DND-41 (cell line): ENCODE data around the gene NINL.

Experiments
- ATAC-seq: fragments of 200-7000 bp; cut with Tn5 transposase; 3 replicates; pipeline ENCODE4 v1.9.1; 2021; ENCODE audit warnings: low read depth; ENCODE audit not compliant: insufficient read depth
- DNase-seq: peaks from one replicate; pipeline ENCODE4 v3.0.0-alpha.2; 2020
- H2AFZ ChIP-seq: 2 replicates; pipeline ENCODE4 v1.6.0; 2012; ENCODE audit warnings: low read depth, low read length
- H3K27ac ChIP-seq: 2 replicates; pipeline ENCODE4 v1.5.1; 2012; ENCODE audit warnings: low read length, inconsistent platforms
- H3K27me3 ChIP-seq: fragments of 200-600 bp; sonication (generic); 2 replicates; pipeline ENCODE4 v1.6.0; 2012; ENCODE audit warnings: low read length, mild to moderate bottlenecking, inconsistent platforms; ENCODE audit not compliant: insufficient read depth, poor library complexity
- H3K36me3 ChIP-seq: 2 replicates; pipeline ENCODE4 v1.5.1; 2012; ENCODE audit warnings: low read length, inconsistent platforms; ENCODE audit not compliant: insufficient read depth
- H3K4me1 ChIP-seq: 2 replicates; pipeline ENCODE4 v1.5.1; 2012; ENCODE audit warnings: mild to moderate bottlenecking, low read length; ENCODE audit not compliant: insufficient read depth
- H3K4me2 ChIP-seq: 2 replicates; pipeline ENCODE4 v1.6.0; 2012; ENCODE audit warnings: mild to moderate bottlenecking, moderate library complexity, low read length, inconsistent platforms; ENCODE audit not compliant: insufficient read depth
- H3K4me3 ChIP-seq, 2 experiments: fragments of 200-600 bp in 1 of 2; shearing (Covaris generic) in 1 of 2; 2 replicates each; pipeline ENCODE4 v1.5.1; 2012 to 2016; ENCODE audit warnings: inconsistent platforms in 2 of 2, low read length in 2 of 2, mild to moderate bottlenecking in 2 of 2, low read depth in 1 of 2, moderate library complexity in 1 of 2
- H3K79me2 ChIP-seq: 2 replicates; pipeline ENCODE4 v1.6.0; 2012; ENCODE audit warnings: low read length, inconsistent platforms; ENCODE audit not compliant: insufficient read depth
- H3K9ac ChIP-seq: 2 replicates; pipeline ENCODE4 v1.6.0; 2012; ENCODE audit warnings: low read depth, mild to moderate bottlenecking, inconsistent platforms, low read length, moderate library complexity
- H3K9me3 ChIP-seq: 2 replicates; pipeline ENCODE4 v1.5.1; 2012; ENCODE audit warnings: low read length, moderate library complexity, mild to moderate bottlenecking, inconsistent platforms; ENCODE audit not compliant: insufficient read depth, severe bottlenecking
- H4K20me1 ChIP-seq: 2 replicates; pipeline ENCODE4 v1.6.0; 2012; ENCODE audit warnings: low read length; ENCODE audit not compliant: insufficient read depth
- EZH2 ChIP-seq: IDR thresholded peaks from 3 replicates; pipeline ENCODE4 v1.6.1; 2012; ENCODE audit warnings: borderline replicate concordance, low read depth, mild to moderate bottlenecking, moderate library complexity, low read length, inconsistent platforms; ENCODE audit not compliant: severe bottlenecking
- TF ChIP-seq, protein P1 (sequence below): IDR thresholded peaks from 2 replicates; pipeline ENCODE4 v1.5.1; 2012; ENCODE audit warnings: borderline replicate concordance, low read length, moderate library complexity, mild to moderate bottlenecking; ENCODE audit not compliant: poor library complexity, severe bottlenecking; ENCODE audit errors: extremely low read depth

The NINL gene

DNA sequence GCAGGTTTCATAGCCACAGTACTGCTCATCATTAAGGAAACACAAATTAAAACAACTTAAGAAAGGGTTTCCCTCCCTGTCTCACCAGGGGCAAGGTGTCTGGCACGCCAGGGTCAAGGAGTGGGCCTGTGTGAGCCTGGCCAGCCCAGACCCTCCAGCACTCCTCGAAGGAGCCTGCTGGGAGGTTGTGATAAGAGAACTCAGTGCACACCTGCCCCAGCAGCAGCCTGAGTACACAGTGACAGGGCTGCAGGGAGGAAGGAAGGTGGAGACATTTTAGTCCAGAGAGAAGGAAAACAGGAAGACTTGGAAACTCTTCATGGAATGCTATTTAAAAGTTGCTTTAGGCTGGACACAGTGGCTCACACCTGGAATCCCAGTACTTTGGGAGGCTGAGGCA is 14.1 kb downstream of the NINL start:
- H3K79me2 ChIP-seq, result peaks cover 91% of the 10 kb centered on the region
- H3K4me2 ChIP-seq, result no peak overlapping the region
- DNase-seq (no peak), ATAC-seq (no peak)
- H3K4me3 ChIP-seq, result no peak overlapping the region
- TF ChIP-seq, protein P1, sequence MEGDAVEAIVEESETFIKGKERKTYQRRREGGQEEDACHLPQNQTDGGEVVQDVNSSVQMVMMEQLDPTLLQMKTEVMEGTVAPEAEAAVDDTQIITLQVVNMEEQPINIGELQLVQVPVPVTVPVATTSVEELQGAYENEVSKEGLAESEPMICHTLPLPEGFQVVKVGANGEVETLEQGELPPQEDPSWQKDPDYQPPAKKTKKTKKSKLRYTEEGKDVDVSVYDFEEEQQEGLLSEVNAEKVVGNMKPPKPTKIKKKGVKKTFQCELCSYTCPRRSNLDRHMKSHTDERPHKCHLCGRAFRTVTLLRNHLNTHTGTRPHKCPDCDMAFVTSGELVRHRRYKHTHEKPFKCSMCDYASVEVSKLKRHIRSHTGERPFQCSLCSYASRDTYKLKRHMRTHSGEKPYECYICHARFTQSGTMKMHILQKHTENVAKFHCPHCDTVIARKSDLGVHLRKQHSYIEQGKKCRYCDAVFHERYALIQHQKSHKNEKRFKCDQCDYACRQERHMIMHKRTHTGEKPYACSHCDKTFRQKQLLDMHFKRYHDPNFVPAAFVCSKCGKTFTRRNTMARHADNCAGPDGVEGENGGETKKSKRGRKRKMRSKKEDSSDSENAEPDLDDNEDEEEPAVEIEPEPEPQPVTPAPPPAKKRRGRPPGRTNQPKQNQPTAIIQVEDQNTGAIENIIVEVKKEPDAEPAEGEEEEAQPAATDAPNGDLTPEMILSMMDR, result no peak
- no peak for TF ChIP-seq EZH2
- peaks cover 15% of the 10 kb centered on the region; the same call in 1 of the 2 replicates for H4K20me1 ChIP-seq
- no peak overlapping the region for H3K27ac ChIP-seq
- H3K27me3 ChIP-seq, result no peaks in the 10 kb centered on the region
- H3K9me3 ChIP-seq, result no peaks in the 10 kb centered on the region
- no peak overlapping the region for H3K9ac ChIP-seq
- H2AFZ ChIP-seq, result no peak overlapping the region
- peaks cover 33% of the 10 kb centered on the region for H3K36me3 ChIP-seq
- no peaks in the 10 kb centered on the region for H3K4me1 ChIP-seq

DNA sequence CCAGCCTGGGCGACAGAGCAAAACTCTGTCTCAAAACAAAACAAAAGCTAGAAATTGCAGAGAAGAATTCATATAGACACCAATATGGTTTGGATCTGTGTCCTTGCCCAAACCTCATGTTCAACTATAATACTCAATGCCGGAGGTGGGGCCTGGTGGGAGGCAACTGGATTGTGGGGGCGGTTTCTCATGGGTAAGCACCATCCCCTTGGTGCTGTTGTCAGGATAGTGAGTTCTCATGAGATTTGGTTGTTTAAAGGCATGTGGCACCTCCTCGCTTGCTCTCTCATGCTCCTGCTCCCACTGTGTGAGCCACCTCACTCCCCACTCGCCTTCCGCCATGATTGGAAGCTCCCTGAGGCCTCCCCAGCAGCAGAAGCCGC is 15.2 kb downstream of the NINL start:
- Histone ChIP-seq H3K79me2 (peaks cover 92% of the 10 kb centered on the region), H3K9me3 (no peaks in the 10 kb centered on the region), H3K27ac (no peak overlapping the region), H2AFZ (no peak overlapping the region), H3K4me2 (no peak overlapping the region), H4K20me1 (peaks cover 15% of the 10 kb centered on the region; the same call in 1 of the 2 replicates), H3K9ac (no peak overlapping the region), H3K4me1 (no peaks in the 10 kb centered on the region), H3K36me3 (peaks cover 33% of the 10 kb centered on the region), H3K4me3 (no peak overlapping the region), H3K27me3 (no peaks in the 10 kb centered on the region)
- no peak for DNase-seq
- TF ChIP-seq EZH2, result no peak
- ATAC-seq, result no peak

DNA sequence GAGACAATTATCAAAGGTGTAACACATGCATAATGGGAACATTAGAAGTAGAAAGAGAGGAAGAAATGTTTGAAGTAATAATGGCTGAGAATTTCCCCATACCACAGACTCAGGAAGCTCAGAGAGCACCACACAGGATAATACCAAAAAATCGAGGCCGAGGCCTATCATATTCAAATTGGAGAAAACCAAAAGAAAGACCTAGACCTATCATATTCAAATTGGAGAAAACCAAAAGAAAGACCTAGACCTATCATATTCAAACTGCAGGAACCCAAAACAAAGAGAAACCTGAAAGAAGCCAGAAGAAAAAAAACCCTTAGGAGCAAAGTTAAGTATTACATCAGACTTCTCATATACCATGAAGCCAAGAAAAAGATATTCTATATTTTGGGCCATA is 18.0 kb downstream of the NINL start:
- peaks cover 9% of the 10 kb centered on the region; the same call in 1 of the 2 replicates for H4K20me1 ChIP-seq
- no peak overlapping the region for H3K9ac ChIP-seq
- TF ChIP-seq EZH2, result no peak
- TF ChIP-seq, protein P1, result no peak
- H3K9me3 ChIP-seq, result peaks cover 6% of the 10 kb centered on the region
- ATAC-seq (no peak), DNase-seq (no peak)
- H3K4me3 ChIP-seq, result no peak overlapping the region
- H3K27ac ChIP-seq, result no peak overlapping the region
- no peak overlapping the region for H2AFZ ChIP-seq
- H3K79me2 ChIP-seq, result peaks cover 91% of the 10 kb centered on the region
- H3K36me3 ChIP-seq, result peaks cover 32% of the 10 kb centered on the region
- H3K4me2 ChIP-seq, result no peak overlapping the region
- H3K27me3 ChIP-seq, result no peaks in the 10 kb centered on the region
- no peaks in the 10 kb centered on the region for H3K4me1 ChIP-seq

DNA sequence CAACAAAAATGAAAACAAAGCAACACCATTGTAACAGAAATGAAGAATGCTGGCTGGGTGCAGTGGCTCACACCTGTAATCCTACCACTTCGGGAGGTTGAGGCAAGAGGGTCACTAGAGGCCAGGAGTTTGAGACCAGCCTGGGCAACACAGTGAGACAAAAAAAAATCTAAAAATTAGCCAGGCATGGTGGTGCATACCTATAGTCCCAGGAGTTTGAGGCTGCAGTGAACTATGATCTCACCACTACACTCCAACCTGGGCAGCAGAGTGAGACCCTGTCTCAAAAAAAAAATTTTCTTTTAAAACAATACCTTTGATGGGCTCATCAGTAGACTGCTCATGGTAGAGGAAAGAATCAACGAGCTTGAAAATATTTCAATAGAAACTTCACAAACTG is 18.5 kb downstream of the NINL start:
- Histone ChIP-seq H3K79me2 (peaks cover 86% of the 10 kb centered on the region), H2AFZ (no peak overlapping the region), H3K4me1 (no peaks in the 10 kb centered on the region), H3K4me2 (no peak overlapping the region), H3K36me3 (peaks cover 30% of the 10 kb centered on the region), H3K27me3 (no peaks in the 10 kb centered on the region), H3K9me3 (peaks cover 6% of the 10 kb centered on the region), H3K27ac (no peak overlapping the region), H4K20me1 (peaks cover 6% of the 10 kb centered on the region; the same call in 1 of the 2 replicates), H3K4me3 (no peak overlapping the region), H3K9ac (no peak overlapping the region)
- ATAC-seq (no peak), DNase-seq (no peak)
- TF ChIP-seq, protein P1, result no peak
- TF ChIP-seq EZH2, result no peak
